Lower lobe of right lung (tissue), 2 donors: ENCODE measurements around the gene RAB35. TPM values are rescaled to one million over a fixed set of nuclear protein-coding genes. Genes with fewer than 3 reads are reported as not detected.

ENCODE experiments used
- ATAC-seq, 2 donors: fragments of 200-7000 bp; cut with Tn5 transposase; one replicate each; pipeline ENCODE4 v1.9.1; 2020 to 2022; ENCODE audit warnings: mild to moderate bottlenecking in 2 of 2, moderate library complexity in 2 of 2
- DNase-seq: peaks from one replicate; pipeline ENCODE4 v3.0.0-alpha.2; 2020
- H3K27ac ChIP-seq: fragments of 200-600 bp; one replicate; pipeline ENCODE4 v1.8.0; 2022
- H3K27me3 ChIP-seq: fragments of 200-600 bp; one replicate; pipeline ENCODE4 v1.8.0; 2022; ENCODE audit warnings: low read depth
- H3K36me3 ChIP-seq: fragments of 200-600 bp; one replicate; pipeline ENCODE4 v1.8.0; 2022; ENCODE audit warnings: mild to moderate bottlenecking
- H3K4me1 ChIP-seq: fragments of 200-600 bp; one replicate; pipeline ENCODE4 v1.8.0; 2022
- H3K4me3 ChIP-seq: fragments of 200-600 bp; one replicate; pipeline ENCODE4 v1.8.0; 2022; ENCODE audit warnings: mild to moderate bottlenecking
- H3K9me3 ChIP-seq: fragments of 200-600 bp; one replicate; pipeline ENCODE4 v1.8.0; 2022
- CTCF ChIP-seq: fragments of 200-600 bp; IDR thresholded peaks from one replicate; pipeline ENCODE4 v1.8.0; 2022; ENCODE audit warnings: antibody characterized with exemption, mild to moderate bottlenecking
- intact Hi-C: fragments of 100-400 bp; cut with DNase I; formaldehyde crosslinking; loops from one replicate; pipeline ENCODE4 v1.11.0; 2022
- total RNA-seq: library from RNA; stranded (reverse); fragmentation: NEBNext Ultra II Directional; extraction: Animal tissue kit (Norgen Biotek cat#: 25700); gene quantifications from one replicate; pipeline ENCODE4 v1.2.1, GENCODE V29; 2021
- donor health status: DM: no; HTN: yes; CAD: no; lungs with severe emphysema.

RAB35 gene
- total RNA-seq, 1 donor from 2014 or later = 48.2 TPM

- no peak for ATAC-seq
- no peak for TF ChIP-seq CTCF
- peaks cover 19% of the 10 kb centered on the region for H3K36me3 ChIP-seq
- H3K4me1 ChIP-seq = peaks cover 69% of the 10 kb centered on the region
- peak overlapping the region; percentile 86 for H3K4me3 ChIP-seq
- no peak for DNase-seq
- H3K9me3 ChIP-seq = no peaks in the 10 kb centered on the region
- H3K27me3 ChIP-seq = no peaks in the 10 kb centered on the region
- no peak overlapping the region for H3K27ac ChIP-seq
- intact Hi-C loops = no loop called here
Measured at GRCh38 chr12:120115066-120115465, 1.5 kb downstream of the RAB35 start.

- intact Hi-C loops = no loop called here
- peak; percentile 88 for DNase-seq
- no peak overlapping the region for H3K4me3 ChIP-seq
- no peaks in the 10 kb centered on the region for H3K27me3 ChIP-seq
- no peaks in the 10 kb centered on the region for H3K9me3 ChIP-seq
- peaks cover 40% of the 10 kb centered on the region for H3K36me3 ChIP-seq
- ATAC-seq = peak; percentile 79 to 93
- H3K27ac ChIP-seq = peak overlapping the region; percentile 62
- TF ChIP-seq CTCF = no peak
- peaks cover 49% of the 10 kb centered on the region for H3K4me1 ChIP-seq
Measured at GRCh38 chr12:120110550-120111501, 5.7 kb downstream of the RAB35 start.

- intact Hi-C loops = no loop called here
Measured at GRCh38 chr12:120109570-120110267, 6.8 kb downstream of the RAB35 start.

GRCh38 chr12:120106151-120106550, 10.4 kb downstream of the RAB35 start:
- DNase-seq (no peak), ATAC-seq (no peak)
- TF ChIP-seq CTCF = no peak
- intact Hi-C loops = no loop called here
- Histone ChIP-seq H3K27me3 (no peaks in the 10 kb centered on the region), H3K9me3 (no peaks in the 10 kb centered on the region), H3K4me1 (peaks cover 35% of the 10 kb centered on the region), H3K36me3 (peaks cover 64% of the 10 kb centered on the region), H3K27ac (no peak overlapping the region), H3K4me3 (no peak overlapping the region)

More at GRCh38 chr12:120109570-120110267, 6.8 kb downstream of the RAB35 start:
- H3K27ac ChIP-seq = no peak overlapping the region
- no peaks in the 10 kb centered on the region for H3K9me3 ChIP-seq
- no peak overlapping the region for H3K4me3 ChIP-seq
- H3K36me3 ChIP-seq = peaks cover 48% of the 10 kb centered on the region
- H3K4me1 ChIP-seq = peaks cover 38% of the 10 kb centered on the region
- DNase-seq (no peak), ATAC-seq (no peak)
- no peak for TF ChIP-seq CTCF
- H3K27me3 ChIP-seq = no peaks in the 10 kb centered on the region

GRCh38 chr12:120103371-120103770, 13.2 kb downstream of the RAB35 start:
- Histone ChIP-seq H3K27ac (no peak overlapping the region), H3K4me1 (peaks cover 30% of the 10 kb centered on the region), H3K4me3 (no peak overlapping the region), H3K36me3 (peaks cover 92% of the 10 kb centered on the region), H3K9me3 (no peaks in the 10 kb centered on the region), H3K27me3 (no peaks in the 10 kb centered on the region)
- no peak for TF ChIP-seq CTCF
- DNase-seq (no peak), ATAC-seq (no peak)
- intact Hi-C loops = no loop called here
